Astrocyte of the spinal cord (primary cell): ENCODE results near the gene AUTS2.

Experiments used
- DNase-seq: peaks from one replicate; pipeline ENCODE4 v3.0.0; 2011; ENCODE audit warnings: low read depth, low spot score
- H3K4me3 ChIP-seq: 2 replicates; pipeline ENCODE4 v1.5.1; 2011; ENCODE audit warnings: low read depth, mild to moderate bottlenecking, low read length, moderate library complexity
- CTCF ChIP-seq: IDR thresholded peaks from 2 replicates; pipeline ENCODE4 v1.5.1; 2012; ENCODE audit warnings: low read depth, mild to moderate bottlenecking, low read length, inconsistent platforms
- in situ Hi-C: cut with HindIII; loops from 2 replicates; pipeline ENCODE4 v1.10.0; 2017; ENCODE audit warnings: low sequenced_read_pairs

Gene AUTS2

GRCh38 chr7:69858471-69858870 lies 260.2 kb downstream of the AUTS2 start:
- H3K4me3 ChIP-seq = no peak overlapping the region
- in situ Hi-C loops = no loop called here
- no peak for TF ChIP-seq CTCF
- no peak for DNase-seq

GRCh38 chr7:69859342-69859741 lies 261.1 kb downstream of the AUTS2 start:
- no peak overlapping the region for H3K4me3 ChIP-seq
- in situ Hi-C loops = no loop called here
- DNase-seq = no peak
- no peak for TF ChIP-seq CTCF

GRCh38 chr7:69860486-69860885 lies 262.2 kb downstream of the AUTS2 start:
- DNase-seq = no peak
- TF ChIP-seq CTCF = no peak
- in situ Hi-C loops = no loop called here
- no peak overlapping the region for H3K4me3 ChIP-seq

GRCh38 chr7:69860941-69861622 lies 262.8 kb downstream of the AUTS2 start:
- DNase-seq = no peak
- no peak overlapping the region for H3K4me3 ChIP-seq
- in situ Hi-C loops = no loop called here
- no peak for TF ChIP-seq CTCF

GRCh38 chr7:69862413-69863064 lies 264.3 kb downstream of the AUTS2 start:
- DNase-seq = no peak
- in situ Hi-C loops = no loop called here
- no peak for TF ChIP-seq CTCF
- H3K4me3 ChIP-seq = no peak overlapping the region

- in situ Hi-C loops = no loop called here
- no peak overlapping the region for H3K4me3 ChIP-seq
- no peak for TF ChIP-seq CTCF
- no peak for DNase-seq
Observed at GRCh38 chr7:69864274-69864673, 266.0 kb downstream of the AUTS2 start.
